Measurements from ENCODE around the gene CDC37L1. TPM values are rescaled to one million over a fixed set of nuclear protein-coding genes. Genes with fewer than 3 reads are reported as not detected.

Gene CDC37L1
- total and polyA plus RNA-seq, 2 of the 8 experiments (the other 6 are each of a cell fraction or from before 2014, with no cell fraction given), result 4.6 to 23.8 TPM

- TF ChIP-seq, protein P1, sequence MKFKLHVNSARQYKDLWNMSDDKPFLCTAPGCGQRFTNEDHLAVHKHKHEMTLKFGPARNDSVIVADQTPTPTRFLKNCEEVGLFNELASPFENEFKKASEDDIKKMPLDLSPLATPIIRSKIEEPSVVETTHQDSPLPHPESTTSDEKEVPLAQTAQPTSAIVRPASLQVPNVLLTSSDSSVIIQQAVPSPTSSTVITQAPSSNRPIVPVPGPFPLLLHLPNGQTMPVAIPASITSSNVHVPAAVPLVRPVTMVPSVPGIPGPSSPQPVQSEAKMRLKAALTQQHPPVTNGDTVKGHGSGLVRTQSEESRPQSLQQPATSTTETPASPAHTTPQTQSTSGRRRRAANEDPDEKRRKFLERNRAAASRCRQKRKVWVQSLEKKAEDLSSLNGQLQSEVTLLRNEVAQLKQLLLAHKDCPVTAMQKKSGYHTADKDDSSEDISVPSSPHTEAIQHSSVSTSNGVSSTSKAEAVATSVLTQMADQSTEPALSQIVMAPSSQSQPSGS (IDR thresholded peaks at IDR 0.05; ENCODE audit: low read length), result no peak
- no peak for TF ChIP-seq SIX5 (IDR thresholded peaks at IDR 0.05; ENCODE audit: low read depth, low read length)
- TF ChIP-seq RBBP5 (IDR thresholded peaks at IDR 0.05; ENCODE audit: borderline replicate concordance, low read depth, low read length), result no peak
- TF ChIP-seq EGR1 (IDR thresholded peaks at IDR 0.05; ENCODE audit: borderline replicate concordance, low read depth, low read length), result no peak
Observed at GRCh38 chr9:4686584-4686983, 7.2 kb downstream of the CDC37L1 start (continued).
